DLD1 (cell line): ENCODE measurements around the gene ARFIP1.
"Not testable (repeated sequence)": the region's sequence is repeated elsewhere in the genome, so short reads cannot be mapped to it uniquely, and the experiment has no call there.

ENCODE experiments used
- in situ Hi-C: cut with HindIII; loops from 2 replicates; pipeline ENCODE4 v1.10.0; 2017; ENCODE audit warnings: low sequenced_read_pairs

Gene ARFIP1

GRCh38 chr4:152779513-152780266 lies at the start of gene ARFIP1, which contains the start of gene TIGD4:
TSS of gene ARFIP1 (plus strand) at chr4:152779954. CDS start at chr4:152829634, 49,680 bp downstream.
TSS of gene TIGD4 (minus strand) at chr4:152779730. CDS start at chr4:152771004, 8,726 bp downstream.
- in situ Hi-C loops, result no loop called here

GRCh38 chr4:152731997-152732396 lies 47.8 kb upstream of the ARFIP1 start:
- in situ Hi-C loops, result no loop called here

- in situ Hi-C loops, result no loop called here
These were observed 45.6 kb upstream of the ARFIP1 start for GRCh38 chr4:152734015-152734698.

GRCh38 chr4:152734699-152735050 lies 45.1 kb upstream of the ARFIP1 start:
- in situ Hi-C loops, result no loop called here

DNA sequence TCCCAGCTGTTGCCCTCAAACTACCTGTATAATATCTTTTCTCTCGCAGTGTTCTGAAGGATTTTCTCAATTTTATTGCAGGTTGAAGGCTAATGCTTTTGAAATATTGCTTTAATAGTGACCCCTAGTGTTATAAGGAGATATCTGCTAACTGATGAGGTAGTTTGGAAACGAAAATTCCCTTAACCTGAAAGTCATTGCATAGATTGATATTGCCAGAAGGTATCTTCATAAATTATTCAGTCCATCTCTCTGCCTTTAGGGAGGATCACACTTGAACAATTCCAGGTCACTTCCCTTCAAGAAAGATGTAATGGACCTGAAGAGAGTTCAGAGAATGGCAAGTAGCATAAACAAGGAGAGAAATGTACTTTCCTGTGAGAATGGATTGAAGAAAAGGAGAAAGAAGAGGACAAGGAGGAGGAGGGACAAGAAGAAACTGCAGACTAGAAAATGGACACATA lies 44.3 kb upstream of the ARFIP1 start:
- in situ Hi-C loops, result no loop called here

DNA sequence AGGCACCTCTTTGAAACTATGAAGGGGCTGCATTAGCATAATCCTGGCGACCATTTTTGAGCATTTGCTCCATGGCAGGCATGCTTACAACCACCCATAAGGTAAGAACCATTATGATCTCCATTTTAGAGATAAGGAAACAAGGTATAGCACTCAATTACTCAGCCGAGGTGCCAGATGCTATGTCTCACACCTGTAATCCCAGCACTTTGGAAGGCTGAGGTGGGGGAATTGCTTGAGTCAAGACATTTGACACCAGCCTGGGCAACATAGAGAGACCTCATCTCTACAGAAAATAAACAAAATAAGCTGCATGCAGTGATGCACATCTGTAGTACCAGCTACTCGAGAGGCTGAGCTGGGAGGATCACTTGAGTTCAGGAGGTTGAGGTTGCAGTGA lies 43.8 kb upstream of the ARFIP1 start:
- in situ Hi-C loops, result no loop called here

- in situ Hi-C loops, result no loop called here
These were observed 40.9 kb upstream of the ARFIP1 start for GRCh38 chr4:152738827-152739226.

DNA sequence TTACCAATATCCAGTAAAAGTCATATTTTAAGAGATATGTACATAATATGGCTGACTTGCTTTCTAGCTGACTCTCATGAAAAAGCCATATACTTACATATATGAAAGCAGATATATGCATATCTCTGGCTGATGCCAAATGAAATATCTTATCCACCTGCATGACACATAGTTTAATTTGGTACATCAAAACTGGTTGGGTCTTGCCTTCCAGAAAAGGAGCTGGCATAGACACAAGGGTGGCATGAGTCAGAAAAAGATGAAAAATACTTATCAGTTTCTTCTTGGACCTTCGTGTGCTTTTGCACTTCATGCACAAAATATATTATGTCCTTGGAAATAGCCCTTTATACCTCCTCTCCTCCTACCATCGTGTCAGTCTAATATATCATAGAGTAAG lies 32.3 kb upstream of the ARFIP1 start:
- in situ Hi-C loops, result no loop called here

DNA sequence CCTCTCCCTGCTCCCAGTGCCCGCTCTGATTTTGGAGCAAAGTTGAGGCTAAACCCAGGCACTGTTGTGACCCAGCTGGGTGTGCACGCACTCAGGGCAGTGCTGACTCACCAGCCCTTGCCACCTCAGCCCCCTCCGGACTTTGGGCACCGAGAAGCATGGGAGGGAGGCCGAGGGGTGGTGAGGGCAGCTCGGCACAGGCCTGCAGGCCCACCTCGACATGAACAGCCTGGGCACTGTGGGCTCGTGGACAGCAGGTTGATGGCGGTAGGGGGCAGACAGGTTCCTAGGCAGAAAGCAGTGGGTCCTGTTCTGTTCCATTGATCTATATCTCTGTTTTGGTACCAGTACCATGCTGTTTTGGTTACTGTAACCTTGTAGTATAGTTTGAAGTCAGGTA lies 31.1 kb upstream of the ARFIP1 start:
- in situ Hi-C loops, result no loop called here

GRCh38 chr4:152763796-152764195 lies 16.0 kb upstream of the ARFIP1 start:
- in situ Hi-C loops, result no loop called here

DNA sequence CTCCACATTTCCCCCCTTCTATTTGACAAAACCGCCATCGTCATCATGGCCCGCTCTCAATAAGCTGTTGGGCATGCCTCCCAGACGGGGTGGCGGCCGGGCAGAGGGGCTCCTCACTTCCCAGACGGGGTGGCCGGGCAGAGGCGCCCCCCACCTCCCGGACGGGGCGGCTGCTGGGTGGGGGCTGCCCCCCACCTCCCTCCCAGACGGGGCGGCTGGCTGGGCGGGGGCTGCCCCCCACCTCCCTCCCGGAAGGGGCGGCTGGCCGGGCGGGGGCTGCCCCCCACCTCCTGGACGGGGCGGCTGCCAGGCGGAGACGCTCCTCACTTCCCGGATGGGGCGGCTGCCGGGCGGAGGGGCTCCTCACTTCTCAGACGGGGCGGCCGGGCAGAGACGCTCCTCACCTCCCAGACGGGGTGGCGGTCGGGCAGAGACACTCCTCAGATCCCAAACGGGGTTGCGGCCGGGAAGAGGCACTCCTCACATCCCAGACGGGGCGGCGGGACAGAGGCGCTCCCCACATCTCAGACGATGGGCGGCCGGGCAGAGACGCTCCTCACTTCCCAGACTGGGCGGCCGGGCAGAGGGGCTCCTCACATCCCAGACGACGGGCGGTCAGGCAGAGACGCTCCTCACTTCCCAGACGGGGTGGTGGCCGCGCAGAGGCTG lies 14.6 kb upstream of the ARFIP1 start:
- in situ Hi-C loops, result not testable (repeated sequence)

GRCh38 chr4:152771741-152772533 lies 7.8 kb upstream of the ARFIP1 start:
- in situ Hi-C loops, result no loop called here

DNA sequence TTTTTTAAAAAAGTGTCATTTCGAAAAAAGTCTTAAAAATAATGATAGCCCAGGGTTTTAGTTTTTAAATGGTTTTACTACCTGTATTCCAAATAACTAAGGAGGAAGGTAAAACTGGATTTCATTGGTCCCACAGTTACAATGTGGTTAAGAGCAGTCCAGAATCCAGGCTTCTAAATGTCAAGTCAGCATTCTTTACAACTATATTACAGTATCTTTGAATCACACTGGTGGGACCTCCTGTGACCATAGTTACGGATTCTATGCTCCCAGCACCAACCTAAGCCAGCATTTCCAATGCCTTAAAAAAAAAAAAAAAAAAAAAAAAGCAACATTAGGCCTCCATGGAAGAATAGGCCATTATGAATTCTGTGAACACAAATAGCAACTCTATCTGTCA lies 6.4 kb upstream of the ARFIP1 start:
- in situ Hi-C loops, result no loop called here

GRCh38 chr4:152773953-152774352 lies 5.8 kb upstream of the ARFIP1 start:
- in situ Hi-C loops, result no loop called here

- in situ Hi-C loops, result no loop called here
These were observed 3.4 kb upstream of the ARFIP1 start for GRCh38 chr4:152776352-152776751.

GRCh38 chr4:152777488-152777887 lies 2.3 kb upstream of the ARFIP1 start:
- in situ Hi-C loops, result no loop called here

GRCh38 chr4:152778656-152779512 lies 870 bp upstream of the ARFIP1 start:
- in situ Hi-C loops, result no loop called here

DNA sequence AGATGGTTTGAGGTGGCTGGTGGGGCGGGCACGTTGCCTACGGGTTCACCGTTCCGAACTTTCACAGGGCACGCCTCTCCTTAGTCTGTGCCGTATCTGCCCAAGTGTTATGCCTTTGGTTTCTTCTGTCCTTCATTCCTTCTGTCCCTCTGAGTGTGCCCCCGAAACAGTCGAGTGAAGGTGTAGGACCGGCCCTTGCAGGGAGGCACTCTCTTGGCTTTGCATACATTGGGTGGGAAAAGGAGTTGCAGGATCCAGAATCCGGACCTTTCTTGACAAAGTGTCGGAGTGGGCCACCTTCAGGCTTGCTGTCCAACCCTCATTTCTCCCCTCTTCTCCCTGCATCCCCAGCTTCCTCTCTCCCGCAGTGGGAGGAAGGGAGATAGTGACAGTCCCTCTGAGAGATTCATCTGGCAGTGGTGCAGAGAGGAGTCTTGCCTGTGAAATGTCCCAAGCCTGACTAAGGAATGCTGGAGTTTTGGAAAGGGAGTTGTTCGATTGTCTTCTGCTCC lies 569 bp downstream of the ARFIP1 start:
- in situ Hi-C loops, result no loop called here

DNA sequence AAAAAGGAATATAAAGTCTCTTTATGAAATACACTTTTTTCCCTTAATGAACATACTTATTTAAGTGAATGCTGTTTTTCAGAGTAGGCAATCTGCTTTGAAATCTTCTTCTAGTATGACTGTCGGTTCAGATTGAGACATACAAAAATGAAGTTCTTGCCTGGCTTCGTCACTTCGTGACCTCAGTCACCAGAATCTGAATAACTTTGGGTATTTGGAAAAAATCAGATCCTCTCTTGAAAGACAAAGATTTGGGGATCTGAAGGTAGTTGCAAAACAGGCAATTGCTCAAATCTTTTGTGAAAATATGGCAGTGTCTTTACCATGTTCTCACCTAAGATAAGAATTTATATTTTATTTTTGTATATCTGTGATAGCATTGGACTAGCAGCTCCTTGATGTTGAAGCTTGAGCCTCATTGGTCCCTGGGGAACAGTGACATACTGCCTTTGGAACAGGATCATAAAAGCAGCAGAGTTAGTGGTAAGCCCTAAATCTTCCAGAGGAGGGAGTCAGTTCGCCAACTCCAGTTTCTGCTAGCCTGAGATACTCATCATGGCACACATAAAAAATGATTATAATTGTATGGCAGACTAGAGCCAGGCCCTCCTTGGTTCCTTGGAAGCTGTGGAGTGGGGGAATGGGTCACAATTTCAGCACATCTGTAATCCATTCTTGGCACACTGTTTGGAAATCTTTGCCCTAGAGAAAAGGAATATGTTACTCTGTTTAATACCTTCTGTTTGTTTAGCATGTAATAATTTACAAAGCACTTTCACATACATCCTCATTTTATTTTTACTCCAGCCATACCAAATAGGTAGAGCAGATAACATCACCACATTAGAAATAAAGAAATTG lies 5.0 kb downstream of the ARFIP1 start:
- in situ Hi-C loops, result no loop called here
